HepG2 (cell line): ENCODE data around the gene PEX19. TPM values are rescaled to one million over a fixed set of nuclear protein-coding genes. Genes with fewer than 3 reads are reported as not detected.

Experiments used
- BCL6 ChIP-seq: IDR thresholded peaks from 2 replicates; pipeline ENCODE4 v1.6.1; 2016; ENCODE audit warnings: missing genetic modification reagents, missing compliant biosample characterization
- CBFB ChIP-seq: sonication (generic); formaldehyde crosslinking; IDR thresholded peaks from 2 replicates; pipeline ENCODE4 v1.4.0; 2020; ENCODE audit warnings: missing genetic modification reagents
- CHD4 ChIP-seq: fragments of 200-600 bp; sonication (generic); IDR thresholded peaks from 2 replicates; pipeline ENCODE4 v1.7.0; 2017; ENCODE audit warnings: mild to moderate bottlenecking, low read length, borderline replicate concordance
- EHMT2 ChIP-seq: fragments of 200-600 bp; sonication (generic); IDR thresholded peaks from 2 replicates; pipeline ENCODE4 v1.7.0; 2017; ENCODE audit warnings: antibody characterized with exemption, low read depth, low read length, borderline replicate concordance
- ETV6 ChIP-seq: sonication (generic); formaldehyde crosslinking; conservative IDR thresholded peaks from 2 replicates; pipeline ENCODE4 v1.4.0; 2020; ENCODE audit warnings: missing genetic modification reagents
- GLI4 ChIP-seq: sonication (generic); formaldehyde crosslinking; IDR thresholded peaks from 2 replicates; pipeline ENCODE4 v1.5.1; 2020; ENCODE audit warnings: missing genetic modification reagents, mild to moderate bottlenecking, moderate library complexity, borderline replicate concordance
- HES4 ChIP-seq: sonication (generic); formaldehyde crosslinking; IDR thresholded peaks from 2 replicates; pipeline ENCODE4 v1.9.0; 2021; ENCODE audit warnings: mild to moderate bottlenecking, missing genetic modification reagents, borderline replicate concordance
- HHEX ChIP-seq: IDR thresholded peaks from 2 replicates; pipeline ENCODE4 v1.6.1; 2016; ENCODE audit warnings: control low read depth
- JUNB ChIP-seq: sonication (generic); formaldehyde crosslinking; IDR thresholded peaks from 2 replicates; pipeline ENCODE4 v1.8.0; 2022; ENCODE audit warnings: missing genetic modification reagents, mild to moderate bottlenecking, borderline replicate concordance
- KDM3A ChIP-seq: IDR thresholded peaks from 2 replicates; pipeline ENCODE4 v1.6.1; 2018; ENCODE audit warnings: low read depth, missing compliant biosample characterization
- MIXL1 ChIP-seq: IDR thresholded peaks from 2 replicates; pipeline ENCODE4 v1.6.1; 2016
- NFYC ChIP-seq: IDR thresholded peaks from 2 replicates; pipeline ENCODE4 v1.6.1; 2016; ENCODE audit warnings: missing genetic modification reagents, missing compliant biosample characterization
- NKX3-1 ChIP-seq: sonication (generic); formaldehyde crosslinking; IDR thresholded peaks from 2 replicates; pipeline ENCODE4 v1.5.0; 2020; ENCODE audit warnings: missing genetic modification reagents
- SMARCE1 ChIP-seq: fragments of 450-650 bp; IDR thresholded peaks from 2 replicates; pipeline ENCODE4 v1.6.1; 2017; ENCODE audit warnings: borderline replicate concordance
- SRSF1 ChIP-seq: fragments of 200-400 bp; formaldehyde crosslinking; optimal IDR thresholded peaks from 2 replicates; pipeline ENCODE3; 2017; ENCODE audit warnings: mild to moderate bottlenecking, low read depth, low read length, moderate library complexity
- THAP11 ChIP-seq: IDR thresholded peaks from 2 replicates; pipeline ENCODE4 v1.6.1; 2016; ENCODE audit warnings: missing biosample characterization, missing genetic modification reagents
- TRAFD1 ChIP-seq: sonication (generic); formaldehyde crosslinking; IDR thresholded peaks from 2 replicates; pipeline ENCODE4 v1.5.1; 2020; ENCODE audit warnings: missing genetic modification reagents, mild to moderate bottlenecking, borderline replicate concordance
- TSC22D2 ChIP-seq: sonication (generic); formaldehyde crosslinking; IDR thresholded peaks from 2 replicates; pipeline ENCODE4 v1.5.1; 2020; ENCODE audit warnings: missing genetic modification reagents, mild to moderate bottlenecking, borderline replicate concordance
- U2AF2 ChIP-seq: fragments of 200-400 bp; formaldehyde crosslinking; IDR thresholded peaks from 2 replicates; pipeline ENCODE4 v1.6.1; 2017; ENCODE audit warnings: low read depth, mild to moderate bottlenecking, low read length
- ZBTB38 ChIP-seq: sonication (generic); formaldehyde crosslinking; IDR thresholded peaks from 2 replicates; pipeline ENCODE4 v1.5.1; 2020; ENCODE audit warnings: mild to moderate bottlenecking, missing genetic modification reagents
- ZMYM3 ChIP-seq: sonication (generic); formaldehyde crosslinking; IDR thresholded peaks from 2 replicates; pipeline ENCODE4 v1.5.1; 2020; ENCODE audit warnings: mild to moderate bottlenecking, missing genetic modification reagents
- ZNF207 ChIP-seq: fragments of 450-650 bp; IDR thresholded peaks from 2 replicates; pipeline ENCODE4 v1.6.1; 2016; ENCODE audit warnings: antibody characterized with exemption, borderline replicate concordance
- ZNF274 ChIP-seq: sonication (generic); formaldehyde crosslinking; IDR thresholded peaks from 2 replicates; pipeline ENCODE4 v1.5.1; 2020; ENCODE audit warnings: mild to moderate bottlenecking, missing genetic modification reagents
- ZNF432 ChIP-seq: sonication (generic); formaldehyde crosslinking; IDR thresholded peaks from 2 replicates; pipeline ENCODE4 v1.5.0; 2020; ENCODE audit warnings: missing genetic modification reagents, mild to moderate bottlenecking, borderline replicate concordance
- ZNF616 ChIP-seq: sonication (generic); formaldehyde crosslinking; IDR thresholded peaks from 2 replicates; pipeline ENCODE4 v1.5.0; 2020; ENCODE audit warnings: low read depth, mild to moderate bottlenecking, missing genetic modification reagents
- ZNF749 ChIP-seq: sonication (generic); formaldehyde crosslinking; IDR thresholded peaks from 2 replicates; pipeline ENCODE4 v1.8.0; 2022; ENCODE audit warnings: mild to moderate bottlenecking, missing genetic modification reagents, moderate library complexity, borderline replicate concordance
- polyA plus RNA-seq, 8 experiments: library from polyadenylated mRNA; depleted of rRNA in 3 of 8; stranded (reverse) in 7 of 8; unstranded in 1 of 8; fragments of >200 nt; fragmentation: Illumina TruSeq in 4 of 8; extraction: Trizol in 4 of 8; gene quantifications; 2 replicates each; pipeline versions ENCODE4 v1.2.1 to v1.2.3, GENCODE V29; 2011 to 2016; ENCODE audit warnings: low read depth in 4 of 8, missing spikeins in 1 of 8, mixed read lengths in 1 of 8; ENCODE audit not compliant: insufficient read depth in 1 of 8
- total RNA-seq, 5 experiments: library from RNA; depleted of rRNA; stranded (reverse); fragments of >200 nt; fragmentation: Illumina TruSeq; extraction: Trizol; gene quantifications; 2 replicates each; pipeline ENCODE4 v1.2.3, GENCODE V29; 2016; ENCODE audit warnings: low read depth in 1 of 5
- TF ChIP-seq, protein P1 (sequence below): sonication (generic); formaldehyde crosslinking; IDR thresholded peaks from 2 replicates; pipeline ENCODE4 v1.4.0; 2020; ENCODE audit warnings: missing genetic modification reagents, mild to moderate bottlenecking, borderline replicate concordance
- TF ChIP-seq, protein P2 (sequence below): sonication (generic); formaldehyde crosslinking; IDR thresholded peaks from 2 replicates; pipeline ENCODE4 v1.4.0; 2020; ENCODE audit warnings: missing genetic modification reagents

Gene PEX19
- total and polyA plus RNA-seq, 2 of the 13 experiments (the other 11 are each of a cell fraction or from before 2014, with no cell fraction given): 47.0 to 51.8 TPM

- no peak for TF ChIP-seq ZMYM3
- TF ChIP-seq SRSF1: peak; percentile 31
- TF ChIP-seq ZNF207: no peak
- no peak for TF ChIP-seq ZNF432 (CRISPR knock-in tag)
- TF ChIP-seq JUNB (CRISPR knock-in tag): no peak
- TF ChIP-seq TSC22D2 (CRISPR knock-in tag): no peak
- TF ChIP-seq MIXL1 (CRISPR knock-in tag): 0 out of 2 replicates have a peak, but pooled peaks have one; percentile 58
- TF ChIP-seq ZBTB38 (CRISPR knock-in tag): peak; percentile 80
- TF ChIP-seq, protein P1, sequence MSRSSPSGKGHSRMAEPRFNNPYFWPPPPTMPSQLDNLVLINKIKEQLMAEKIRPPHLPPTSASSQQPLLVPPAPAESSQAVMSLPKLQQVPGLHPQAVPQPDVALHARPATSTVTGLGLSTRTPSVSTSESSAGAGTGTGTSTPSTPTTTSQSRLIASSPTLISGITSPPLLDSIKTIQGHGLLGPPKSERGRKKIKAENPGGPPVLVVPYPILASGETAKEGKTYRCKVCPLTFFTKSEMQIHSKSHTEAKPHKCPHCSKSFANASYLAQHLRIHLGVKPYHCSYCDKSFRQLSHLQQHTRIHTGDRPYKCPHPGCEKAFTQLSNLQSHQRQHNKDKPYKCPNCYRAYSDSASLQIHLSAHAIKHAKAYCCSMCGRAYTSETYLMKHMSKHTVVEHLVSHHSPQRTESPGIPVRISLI: no peak
- no peak for TF ChIP-seq U2AF2
- peak; percentile 94 for TF ChIP-seq THAP11
- no peak for TF ChIP-seq NKX3-1
- peak; percentile 95 for TF ChIP-seq HES4
- TF ChIP-seq ETV6 (CRISPR knock-in tag): no peak
- peak; percentile 90 for TF ChIP-seq CBFB (CRISPR knock-in tag)
- TF ChIP-seq GLI4 (CRISPR knock-in tag): no peak
- TF ChIP-seq BCL6 (CRISPR knock-in tag): peak; percentile 60
- TF ChIP-seq HHEX (CRISPR knock-in tag): no peak
- TF ChIP-seq, protein P2, sequence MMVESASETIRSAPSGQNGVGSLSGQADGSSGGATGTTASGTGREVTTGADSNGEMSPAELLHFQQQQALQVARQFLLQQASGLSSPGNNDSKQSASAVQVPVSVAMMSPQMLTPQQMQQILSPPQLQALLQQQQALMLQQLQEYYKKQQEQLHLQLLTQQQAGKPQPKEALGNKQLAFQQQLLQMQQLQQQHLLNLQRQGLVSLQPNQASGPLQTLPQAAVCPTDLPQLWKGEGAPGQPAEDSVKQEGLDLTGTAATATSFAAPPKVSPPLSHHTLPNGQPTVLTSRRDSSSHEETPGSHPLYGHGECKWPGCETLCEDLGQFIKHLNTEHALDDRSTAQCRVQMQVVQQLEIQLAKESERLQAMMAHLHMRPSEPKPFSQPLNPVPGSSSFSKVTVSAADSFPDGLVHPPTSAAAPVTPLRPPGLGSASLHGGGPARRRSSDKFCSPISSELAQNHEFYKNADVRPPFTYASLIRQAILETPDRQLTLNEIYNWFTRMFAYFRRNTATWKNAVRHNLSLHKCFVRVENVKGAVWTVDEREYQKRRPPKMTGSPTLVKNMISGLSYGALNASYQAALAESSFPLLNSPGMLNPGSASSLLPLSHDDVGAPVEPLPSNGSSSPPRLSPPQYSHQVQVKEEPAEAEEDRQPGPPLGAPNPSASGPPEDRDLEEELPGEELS (CRISPR knock-in tag): peak; percentile 49; the same call in 1 of the 2 replicates
- TF ChIP-seq CHD4: no peak
- TF ChIP-seq KDM3A (CRISPR knock-in tag): no peak
- TF ChIP-seq NFYC (CRISPR knock-in tag): peak; percentile 41
- no peak for TF ChIP-seq EHMT2
- TF ChIP-seq SMARCE1: no peak
- TF ChIP-seq TRAFD1 (CRISPR knock-in tag): no peak
- TF ChIP-seq ZNF274 (CRISPR knock-in tag): no peak
- no peak for TF ChIP-seq ZNF616 (CRISPR knock-in tag)
- TF ChIP-seq ZNF749 (CRISPR knock-in tag): no peak
Observed at GRCh38 chr1:160261893-160262794, 22.8 kb downstream of the PEX19 start, which contains the start of gene DCAF8 (continued).
